OCI-LY1 (cell line): ENCODE measurements around the gene RAD51B.

Experiments
- CTCF ChIP-seq: fragments of 200-600 bp; sonication (generic), shearing (Covaris generic); IDR thresholded peaks from 2 replicates; pipeline ENCODE4 v1.5.1; 2017; ENCODE audit warnings: mild to moderate bottlenecking, antibody characterized with exemption, low read length, moderate library complexity, mixed read lengths
- EZH2 ChIP-seq: fragments of 200-600 bp; sonication (generic), shearing (Covaris generic); IDR thresholded peaks from 2 replicates; pipeline ENCODE4 v1.8.0; 2017; ENCODE audit warnings: borderline replicate concordance, mixed run types, mild to moderate bottlenecking, antibody characterized with exemption, low read length, moderate library complexity, mixed read lengths

DNA sequence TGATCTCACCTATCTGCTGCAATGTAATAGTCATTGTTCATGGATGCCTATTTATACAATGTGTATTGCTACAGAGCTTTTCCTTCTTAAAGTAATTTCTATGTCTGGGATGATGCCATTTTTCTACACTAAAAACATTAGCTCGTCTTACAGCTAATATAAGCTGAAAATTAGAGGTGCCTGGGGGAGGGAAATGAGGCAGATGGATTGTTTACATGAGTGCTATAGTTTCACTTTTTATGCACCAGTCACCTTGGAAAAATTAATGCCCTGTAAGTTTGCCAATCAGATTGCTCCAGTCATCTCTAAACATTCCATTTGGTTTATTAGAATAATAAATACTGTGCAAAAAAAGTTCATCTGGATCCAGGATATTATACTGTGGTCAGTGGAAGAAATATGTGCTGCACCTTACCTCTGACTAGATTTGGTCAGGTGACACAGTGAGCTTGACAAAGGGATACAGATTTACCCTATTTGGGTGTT, 436.2 kb downstream of the RAD51B start:
- TF ChIP-seq CTCF = no peak
- TF ChIP-seq EZH2 = no peak
